Effector CD4-positive, alpha-beta T cell (primary cell): ENCODE measurements around the gene LARP1.
"Not testable (repeated sequence)": the region's sequence is repeated elsewhere in the genome, so short reads cannot be mapped to it uniquely, and the experiment has no call there.

Experiments used
- DNase-seq: peaks from one replicate; pipeline ENCODE4 v3.0.0-alpha.2; 2020
- total RNA-seq: gene quantifications from one replicate; lab custom pipeline; 2026; lab: John Stamatoyannopoulos, UW

The LARP1 gene
- 183 reads per million, percentile 91 among the genes with 10 or more reads in this experiment for total RNA-seq

- no peak for DNase-seq
Observed at GRCh38 chr5:154755361-154756008, at the start of gene LARP1. TSS of gene LARP1 (plus strand) at chr5:154755377. CDS start at chr5:154755758, 381 bp downstream.

GRCh38 chr5:154706416-154706815 is 48.8 kb upstream of the LARP1 start:
- no peak for DNase-seq

- DNase-seq: no peak
Observed at GRCh38 chr5:154707641-154708040, 47.5 kb upstream of the LARP1 start.

GRCh38 chr5:154708207-154708606 is 47.0 kb upstream of the LARP1 start:
- DNase-seq: no peak

GRCh38 chr5:154708846-154709245 is 46.3 kb upstream of the LARP1 start:
- no peak for DNase-seq

- no peak for DNase-seq
Observed at GRCh38 chr5:154709368-154710305, 45.5 kb upstream of the LARP1 start.

GRCh38 chr5:154712518-154713437 is 42.4 kb upstream of the LARP1 start:
- no peak for DNase-seq

- DNase-seq: no peak
Observed at GRCh38 chr5:154713615-154714125, 41.5 kb upstream of the LARP1 start.

- no peak for DNase-seq
Observed at GRCh38 chr5:154714266-154714986, 40.8 kb upstream of the LARP1 start.

- DNase-seq: no peak
Observed at GRCh38 chr5:154721481-154722058, 33.6 kb upstream of the LARP1 start.

GRCh38 chr5:154722097-154722496 is 33.1 kb upstream of the LARP1 start:
- no peak for DNase-seq

GRCh38 chr5:154722936-154723335 is 32.2 kb upstream of the LARP1 start:
- no peak for DNase-seq

- DNase-seq: no peak
Observed at GRCh38 chr5:154723740-154724505, 31.3 kb upstream of the LARP1 start.

GRCh38 chr5:154727361-154727760 is 27.8 kb upstream of the LARP1 start:
- no peak for DNase-seq

- DNase-seq: no peak
Observed at GRCh38 chr5:154728939-154729588, 26.1 kb upstream of the LARP1 start.

GRCh38 chr5:154729613-154730012 is 25.6 kb upstream of the LARP1 start:
- DNase-seq: no peak

GRCh38 chr5:154730761-154731160 is 24.4 kb upstream of the LARP1 start:
- DNase-seq: not testable (repeated sequence)

- no peak for DNase-seq
Observed at GRCh38 chr5:154732212-154732611, 23.0 kb upstream of the LARP1 start.

- no peak for DNase-seq
Observed at GRCh38 chr5:154734370-154735248, 20.6 kb upstream of the LARP1 start.
